Kidney (tissue), 14 donors: ENCODE data around the gene RNPEP. TPM values are rescaled to one million over a fixed set of nuclear protein-coding genes. Genes with fewer than 3 reads are reported as not detected.
"Not testable (repeated sequence)": the region's sequence is repeated elsewhere in the genome, so short reads cannot be mapped to it uniquely, and the experiment has no call there.

Source experiments
- DNase-seq, 5 donors: peaks; one replicate each; pipeline ENCODE4 v3.0.0-alpha.2; 2013 to 2020
- FAIRE-seq: peaks from 2 replicates; lab custom pipeline; 2012; peaks lifted over from hg19 to GRCh38; lab: Jason Lieb, UNC
- H3K27ac ChIP-seq, 2 donors: one replicate each; pipeline ENCODE4 v1.7.0; 2013; ENCODE audit warnings: low read depth in 2 of 2, low read length in 2 of 2, inconsistent platforms in 1 of 2
- H3K27me3 ChIP-seq: one replicate; pipeline ENCODE4 v1.7.1; 2013; ENCODE audit warnings: low read length, inconsistent platforms; ENCODE audit not compliant: control insufficient read depth, insufficient read depth
- H3K36me3 ChIP-seq, 3 donors: one replicate each; pipeline versions ENCODE4 v1.7.0 to v1.7.1; 2013; ENCODE audit warnings: low read length in 3 of 3, control low read depth in 1 of 3, inconsistent platforms in 1 of 3; ENCODE audit not compliant: insufficient read depth in 3 of 3, control insufficient read depth in 2 of 3
- H3K4me1 ChIP-seq, 3 donors: one replicate each; pipeline versions ENCODE4 v1.7.0 to v1.7.1; 2013; ENCODE audit warnings: low read length in 3 of 3, inconsistent platforms in 1 of 3, low read depth in 1 of 3; ENCODE audit not compliant: control insufficient read depth in 2 of 3, insufficient read depth in 2 of 3
- H3K4me3 ChIP-seq, 3 donors: one replicate each; pipeline versions ENCODE4 v1.7.0 to v1.8.1; 2013; ENCODE audit warnings: low read length in 3 of 3, control low read depth in 1 of 3, inconsistent platforms in 1 of 3
- H3K9ac ChIP-seq, 3 donors: one replicate each; pipeline versions ENCODE4 v1.7.0 to v1.7.1; 2013; ENCODE audit warnings: low read length in 3 of 3, control low read depth in 1 of 3, inconsistent platforms in 1 of 3
- H3K9me3 ChIP-seq, 3 donors: one replicate each; pipeline versions ENCODE4 v1.7.0 to v1.7.1; 2013; ENCODE audit warnings: low read length in 3 of 3, control low read depth in 1 of 3, inconsistent platforms in 1 of 3; ENCODE audit not compliant: control insufficient read depth in 2 of 3, insufficient read depth in 1 of 3
- intact Hi-C: fragments of 100-400 bp; cut with DNase I; formaldehyde crosslinking; loops from one replicate; pipeline ENCODE4 v1.11.1; 2022
- microRNA-seq: library from miRNA; unstranded; fragments of <30 nt; microRNA quantifications from one replicate; pipeline ENCODE4 v1.2.0, GENCODE V29; 2020
- polyA plus RNA-seq: library from polyadenylated mRNA; stranded (reverse); fragments of 350-450 nt; fragmentation: Illumina TruSeq; extraction: RNeasy Lipid Tissue Mini Kit (QIAGEN cat#74804); gene quantifications from one replicate; pipeline ENCODE4 v1.2.3, GENCODE V29; 2014; ENCODE audit warnings: low read depth, low replicate concordance; ENCODE audit not compliant: insufficient read depth
- total RNA-seq: library from RNA; stranded (reverse); fragmentation: NEBNext Ultra II Directional; extraction: Animal tissue kit (Norgen Biotek cat#: 25700); gene quantifications from one replicate; pipeline ENCODE4 v1.2.1, GENCODE V29; 2021
- TF ChIP-seq, protein P1 (sequence below): IDR thresholded peaks from 3 replicates; pipeline ENCODE4 v1.5.1; 2012; ENCODE audit warnings: mild to moderate bottlenecking, moderate library complexity, borderline replicate concordance; ENCODE audit not compliant: insufficient read depth; ENCODE audit errors: extremely low read depth
- donor health status: control.
- donor health status: control.
- donor health status: control.
- donor health status: control.
- donor health status: control.
- donor health status: DM: yes; HTN: yes; CAD: no.
- donor health status: Normal renal cell carcinoma (clear cell type).

The RNPEP gene
- total and polyA plus RNA-seq, 2 donors from 2014 or later: 48.7 to 54.6 TPM

DNA sequence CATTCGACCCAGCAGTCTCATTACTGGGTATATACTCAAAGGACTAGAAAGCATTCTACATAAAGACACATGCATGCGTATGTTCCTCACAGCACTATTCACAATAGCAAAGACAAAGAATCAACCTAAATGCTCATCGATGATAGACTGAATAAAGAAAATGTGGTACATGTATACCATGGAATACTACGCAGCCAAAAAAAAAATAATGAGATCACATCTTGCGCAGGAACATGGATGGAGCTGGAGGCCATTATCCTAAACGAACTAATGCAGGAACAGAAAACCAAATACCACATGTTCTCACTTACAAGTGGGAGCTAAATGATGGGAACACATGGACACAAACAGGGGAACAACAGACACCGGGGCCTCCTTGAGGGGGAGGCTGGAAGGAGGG lies 71.6 kb downstream of the RNPEP start:
- intact Hi-C loops: no loop called here
- no peaks in the 10 kb centered on the region for H3K36me3 ChIP-seq
- H3K4me3 ChIP-seq: no peak overlapping the region
- H3K9me3 ChIP-seq: no peaks in the 10 kb centered on the region
- FAIRE-seq: no peak
- no peaks in the 10 kb centered on the region for H3K27me3 ChIP-seq
- H3K9ac ChIP-seq: no peak overlapping the region
- TF ChIP-seq, protein P1, sequence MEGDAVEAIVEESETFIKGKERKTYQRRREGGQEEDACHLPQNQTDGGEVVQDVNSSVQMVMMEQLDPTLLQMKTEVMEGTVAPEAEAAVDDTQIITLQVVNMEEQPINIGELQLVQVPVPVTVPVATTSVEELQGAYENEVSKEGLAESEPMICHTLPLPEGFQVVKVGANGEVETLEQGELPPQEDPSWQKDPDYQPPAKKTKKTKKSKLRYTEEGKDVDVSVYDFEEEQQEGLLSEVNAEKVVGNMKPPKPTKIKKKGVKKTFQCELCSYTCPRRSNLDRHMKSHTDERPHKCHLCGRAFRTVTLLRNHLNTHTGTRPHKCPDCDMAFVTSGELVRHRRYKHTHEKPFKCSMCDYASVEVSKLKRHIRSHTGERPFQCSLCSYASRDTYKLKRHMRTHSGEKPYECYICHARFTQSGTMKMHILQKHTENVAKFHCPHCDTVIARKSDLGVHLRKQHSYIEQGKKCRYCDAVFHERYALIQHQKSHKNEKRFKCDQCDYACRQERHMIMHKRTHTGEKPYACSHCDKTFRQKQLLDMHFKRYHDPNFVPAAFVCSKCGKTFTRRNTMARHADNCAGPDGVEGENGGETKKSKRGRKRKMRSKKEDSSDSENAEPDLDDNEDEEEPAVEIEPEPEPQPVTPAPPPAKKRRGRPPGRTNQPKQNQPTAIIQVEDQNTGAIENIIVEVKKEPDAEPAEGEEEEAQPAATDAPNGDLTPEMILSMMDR: no peak
- no peak overlapping the region for H3K27ac ChIP-seq
- DNase-seq: no peak
- no peaks in the 10 kb centered on the region for H3K4me1 ChIP-seq

DNA sequence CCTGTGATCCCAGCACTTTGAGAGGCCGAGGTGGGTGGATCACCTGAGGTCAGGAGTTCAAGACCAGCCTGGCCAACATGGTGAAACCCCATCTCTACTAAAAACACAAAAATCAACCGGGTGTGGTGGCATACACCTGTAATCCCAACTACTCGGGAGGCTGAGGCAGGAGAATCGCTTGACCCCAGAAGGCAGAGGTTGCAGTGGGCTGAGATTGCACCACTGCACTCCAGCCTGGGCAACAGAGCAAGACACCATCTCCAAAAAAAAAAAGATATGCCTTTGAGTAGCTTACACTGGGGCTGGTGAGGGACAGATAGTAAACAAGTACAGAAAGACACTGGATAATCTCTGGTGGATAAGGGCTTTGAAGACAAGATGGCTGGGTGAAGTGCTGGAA lies 72.2 kb downstream of the RNPEP start:
- H3K36me3 ChIP-seq, intact Hi-C loops, H3K9ac ChIP-seq, FAIRE-seq, H3K27ac ChIP-seq, H3K27me3 ChIP-seq, H3K4me1 ChIP-seq, DNase-seq, H3K9me3 ChIP-seq, H3K4me3 ChIP-seq: not testable (repeated sequence)

Small RNAs within 50 kb of the gene (microRNA-seq; reads per million reads assigned to microRNA genes)
- not detected for gene MIR6740

Other genes with a start within 250 kb of the RNPEP start
- 39.7 TPM for gene IPO9, start 153.5 kb upstream of the RNPEP start, total RNA-seq
- 21.6 TPM for gene IPO9, start 153.5 kb upstream of the RNPEP start, polyA plus RNA-seq
- gene SHISA4, start 93.8 kb upstream of the RNPEP start, total RNA-seq: 10.4 TPM
- 37.6 TPM for gene SHISA4, start 93.8 kb upstream of the RNPEP start, polyA plus RNA-seq
- gene LMOD1, start 36.1 kb upstream of the RNPEP start, total RNA-seq: 33.3 TPM
- gene LMOD1, start 36.1 kb upstream of the RNPEP start, polyA plus RNA-seq: 9.5 TPM
- 40.8 TPM for gene TIMM17A, start 27.1 kb upstream of the RNPEP start, total RNA-seq
- gene TIMM17A, start 27.1 kb upstream of the RNPEP start, polyA plus RNA-seq: 73.2 TPM
- gene ELF3, start 27.9 kb downstream of the RNPEP start, total RNA-seq: 400 TPM
- 81.8 TPM for gene ELF3, start 27.9 kb downstream of the RNPEP start, polyA plus RNA-seq
- gene GPR37L1, start 140.3 kb downstream of the RNPEP start, total RNA-seq: 0.13 TPM
- gene GPR37L1, start 140.3 kb downstream of the RNPEP start, polyA plus RNA-seq: not detected
- gene ARL8A, start 162.1 kb downstream of the RNPEP start, total RNA-seq: 72.2 TPM
- gene ARL8A, start 162.1 kb downstream of the RNPEP start, polyA plus RNA-seq: 60.8 TPM
- gene PTPN7, start 178.0 kb downstream of the RNPEP start, total RNA-seq: 5.5 TPM
- 3.5 TPM for gene PTPN7, start 178.0 kb downstream of the RNPEP start, polyA plus RNA-seq
- gene LGR6, start 211.2 kb downstream of the RNPEP start, total RNA-seq: 4.1 TPM
- 1.8 TPM for gene LGR6, start 211.2 kb downstream of the RNPEP start, polyA plus RNA-seq